CD4-positive, alpha-beta T cell treated with Interleukin-4 for 1 hour (primary cell): Measurements from ENCODE around the gene GRM8.

Experiments
- DNase-seq, 2 donors: peaks; one replicate each; pipeline ENCODE4 v3.0.0-alpha.2; 2020 to 2022

Gene GRM8

DNA sequence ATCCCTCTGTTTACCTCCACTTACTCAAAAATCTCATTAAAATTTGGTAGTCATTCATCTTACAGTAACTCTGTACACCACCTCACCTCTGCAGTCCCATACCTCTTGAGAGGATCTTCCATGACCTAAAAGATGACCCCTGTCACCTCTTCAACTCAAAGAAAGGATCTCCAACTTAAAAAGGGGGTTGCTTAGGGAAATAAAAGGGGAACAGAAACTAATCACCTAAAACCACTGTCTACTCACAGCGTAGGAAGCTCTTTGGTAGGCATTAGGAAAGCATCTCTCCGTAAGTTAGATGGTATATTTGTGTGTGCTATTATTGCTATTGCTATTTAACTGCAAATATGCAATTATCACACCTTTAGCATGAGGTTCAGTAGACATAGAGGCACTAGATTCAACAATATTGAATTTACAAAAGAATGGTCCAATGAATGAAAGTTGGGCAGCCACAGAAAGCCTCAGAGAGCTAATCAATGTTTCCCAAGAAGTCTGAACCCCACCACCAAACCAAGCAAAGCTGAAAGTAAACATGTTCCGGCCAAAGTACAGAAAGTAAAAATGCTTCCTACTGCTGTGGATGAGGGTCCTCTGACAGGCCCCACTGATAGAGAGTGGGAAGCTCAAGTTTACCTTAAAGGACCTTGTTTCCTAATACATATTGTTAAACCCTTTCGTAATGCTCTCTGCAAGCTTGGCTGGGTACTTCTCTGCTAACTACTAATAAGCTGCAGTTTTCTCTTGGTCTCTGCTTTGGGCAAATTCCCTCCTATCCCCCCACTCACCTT lies 105.8 kb downstream of the GRM8 start:
- no peak for DNase-seq

DNA sequence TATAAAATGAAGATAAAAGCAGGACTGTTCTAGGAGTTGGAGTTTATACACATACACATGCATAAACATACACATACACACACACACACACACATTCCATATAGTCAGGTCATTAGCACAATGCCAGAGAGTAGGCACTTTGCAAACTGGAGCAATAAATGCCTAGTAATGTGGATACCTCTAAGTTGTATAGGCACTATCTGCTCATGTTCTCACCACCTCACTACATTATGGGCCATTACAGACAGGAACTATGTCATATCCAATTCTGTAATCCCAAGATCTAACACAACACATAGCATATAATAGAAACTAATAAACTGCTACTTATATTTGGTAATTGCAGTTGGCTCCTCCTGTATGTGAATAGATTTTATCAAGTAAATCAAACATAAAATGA lies 115.6 kb downstream of the GRM8 start:
- DNase-seq, result no peak

- DNase-seq, result no peak
Observed at GRCh38 chr7:127135871-127136485, 116.8 kb downstream of the GRM8 start.

- DNase-seq, result no peak
Observed at GRCh38 chr7:127123220-127123619, 129.5 kb downstream of the GRM8 start.

GRCh38 chr7:127119517-127119916 lies 133.2 kb downstream of the GRM8 start:
- DNase-seq, result no peak

DNA sequence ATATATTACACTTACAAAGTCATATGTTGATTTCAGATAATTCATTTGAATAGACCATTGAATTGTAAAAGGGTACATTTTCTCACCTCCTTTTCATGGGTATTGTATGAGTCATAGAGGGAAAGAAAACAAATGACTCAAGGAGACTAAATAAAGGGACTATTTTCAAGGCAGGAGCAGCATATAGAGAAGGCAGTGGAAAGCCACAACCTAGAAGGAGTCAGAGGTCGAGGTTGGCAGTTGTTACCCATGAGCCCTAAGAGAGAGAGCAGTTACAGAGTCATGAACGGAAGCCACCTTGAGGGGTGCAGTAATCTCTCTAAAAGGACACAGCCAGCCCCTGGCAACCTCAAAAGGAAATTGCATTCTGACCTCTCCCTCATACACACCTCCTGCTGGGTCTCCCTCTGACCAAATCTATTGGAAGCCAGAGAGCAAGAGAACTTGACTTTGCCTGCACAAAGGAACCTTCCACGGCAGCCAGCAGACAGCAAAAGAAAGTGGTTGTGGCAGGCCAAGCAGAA lies 137.9 kb downstream of the GRM8 start:
- no peak for DNase-seq

DNA sequence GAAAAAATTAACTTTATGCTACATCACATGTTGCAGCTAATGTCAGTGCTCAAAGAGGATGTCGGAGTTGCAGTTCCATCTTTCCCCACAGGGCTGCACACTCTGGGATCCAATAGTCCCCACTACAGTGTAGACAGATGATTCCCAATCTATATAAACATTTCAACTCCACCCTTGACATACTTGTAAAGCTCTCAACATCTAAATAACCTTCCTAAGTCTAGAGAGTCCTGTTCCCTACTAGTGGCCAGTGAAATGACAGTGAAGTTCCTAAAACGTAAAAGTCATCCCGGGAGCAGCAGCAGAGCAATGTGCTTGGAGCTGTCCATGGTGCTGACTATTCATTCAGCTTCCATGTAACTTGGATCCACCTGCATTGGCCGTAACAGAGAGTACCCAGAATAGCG lies 145.1 kb downstream of the GRM8 start:
- peak in 1 of 2 donors; percentile 24 for DNase-seq

GRCh38 chr7:127093340-127093739 lies 159.4 kb downstream of the GRM8 start:
- no peak for DNase-seq

- no peak for DNase-seq
Observed at GRCh38 chr7:127091620-127092019, 161.1 kb downstream of the GRM8 start.

DNA sequence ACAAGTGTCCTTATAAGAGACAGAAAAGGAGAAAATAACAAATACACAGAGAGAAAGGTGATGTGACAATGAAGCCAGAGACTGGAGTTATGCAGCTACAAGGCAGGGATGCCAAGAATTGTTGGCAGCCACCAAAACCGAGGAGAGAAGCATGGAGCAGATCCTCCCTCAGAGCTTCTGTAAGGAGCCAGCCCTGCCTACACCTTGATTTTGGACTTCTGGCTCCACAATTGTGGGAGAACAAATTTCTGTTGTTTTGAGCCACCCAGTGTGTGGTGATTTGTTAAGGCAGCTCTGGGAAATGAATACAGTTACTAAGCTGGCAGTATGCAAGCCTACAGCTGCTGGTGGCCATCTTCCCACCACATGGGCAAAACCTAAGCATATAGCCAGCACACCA lies 163.6 kb downstream of the GRM8 start:
- no peak for DNase-seq

GRCh38 chr7:127081539-127081938 lies 171.2 kb downstream of the GRM8 start:
- DNase-seq, result no peak

DNA sequence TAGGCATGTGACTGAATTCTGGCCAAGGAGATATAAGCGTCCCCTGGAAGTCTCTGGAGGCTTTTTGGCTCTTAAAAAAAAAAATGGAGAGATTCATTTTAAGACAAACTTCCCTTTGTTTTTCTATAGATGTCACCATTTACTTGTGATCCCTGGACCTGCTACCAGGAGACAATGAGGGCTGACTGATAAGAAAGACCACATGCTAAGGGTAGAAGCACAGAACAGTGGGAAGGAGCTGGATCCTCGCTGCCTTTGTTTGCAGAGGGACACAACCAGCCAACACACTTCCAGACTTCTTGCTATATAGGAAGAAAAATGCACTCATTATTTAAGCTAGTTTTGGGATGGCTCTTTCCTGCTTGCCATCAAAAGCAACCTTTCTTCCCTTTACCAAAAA lies 172.2 kb downstream of the GRM8 start:
- no peak for DNase-seq

GRCh38 chr7:127066974-127067373 lies 185.8 kb downstream of the GRM8 start:
- no peak for DNase-seq

GRCh38 chr7:127059475-127059874 lies 193.3 kb downstream of the GRM8 start:
- DNase-seq, result no peak

- no peak for DNase-seq
Observed at GRCh38 chr7:127057918-127058317, 194.8 kb downstream of the GRM8 start.

DNA sequence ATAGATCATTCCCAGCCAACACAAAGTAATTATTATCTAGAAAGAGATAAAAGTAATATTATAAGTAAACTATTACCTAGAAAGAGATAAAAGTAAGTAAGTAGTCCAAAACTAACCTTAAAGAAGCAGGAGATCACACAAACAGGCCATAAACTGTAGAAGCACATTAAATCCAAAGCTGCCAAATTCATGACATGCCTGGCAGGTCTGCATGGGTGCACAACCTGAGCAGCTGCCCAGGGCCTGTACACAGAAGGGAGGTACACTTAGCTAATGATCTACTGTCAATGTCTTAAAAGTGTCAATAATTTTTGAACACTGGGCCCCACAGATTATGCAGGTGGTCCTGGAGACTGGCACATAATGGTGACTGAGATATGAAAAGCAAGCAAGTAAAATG lies 196.5 kb downstream of the GRM8 start:
- DNase-seq, result no peak

DNA sequence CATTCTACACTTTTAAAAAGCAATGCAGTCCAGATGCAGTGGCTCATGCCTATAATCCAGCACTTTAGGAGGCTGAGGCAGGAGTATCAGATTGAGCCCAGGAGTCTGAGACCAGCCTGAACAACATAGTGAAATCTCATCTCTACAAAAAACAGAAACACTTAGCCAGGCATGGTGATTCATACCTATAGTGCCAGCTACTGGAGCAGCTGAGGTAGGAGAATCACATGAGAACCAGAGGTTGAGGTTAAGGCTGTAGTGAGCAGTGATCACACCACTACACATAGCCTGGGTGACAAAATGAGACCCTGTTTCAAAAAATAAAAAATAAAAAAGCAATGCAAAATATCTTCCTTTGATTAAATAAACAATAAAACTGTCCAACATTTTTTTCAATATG lies 205.2 kb downstream of the GRM8 start:
- DNase-seq, result no peak

- no peak for DNase-seq
Observed at GRCh38 chr7:127041689-127042452, 210.9 kb downstream of the GRM8 start.

DNA sequence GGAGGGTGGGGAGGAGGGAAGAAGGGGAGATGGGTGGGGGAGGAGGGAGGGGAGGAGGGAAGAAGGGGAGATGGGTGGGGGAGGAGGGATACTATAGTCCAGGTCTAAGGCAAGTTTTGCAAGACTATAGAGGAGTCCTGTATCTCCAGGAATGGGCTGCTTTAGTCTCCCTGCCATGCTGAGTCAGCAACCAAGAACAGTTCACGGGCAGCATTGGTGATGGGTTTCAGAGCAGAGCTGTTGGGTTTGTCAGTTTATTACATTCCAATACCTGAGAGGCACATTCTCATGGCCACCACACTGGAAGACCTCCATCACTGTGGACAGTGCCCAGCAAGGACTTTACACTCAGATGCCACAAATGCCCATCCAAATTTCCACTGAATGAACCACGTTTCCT lies 212.7 kb downstream of the GRM8 start:
- no peak for DNase-seq

- no peak for DNase-seq
Observed at GRCh38 chr7:127039541-127039940, 213.2 kb downstream of the GRM8 start.

DNA sequence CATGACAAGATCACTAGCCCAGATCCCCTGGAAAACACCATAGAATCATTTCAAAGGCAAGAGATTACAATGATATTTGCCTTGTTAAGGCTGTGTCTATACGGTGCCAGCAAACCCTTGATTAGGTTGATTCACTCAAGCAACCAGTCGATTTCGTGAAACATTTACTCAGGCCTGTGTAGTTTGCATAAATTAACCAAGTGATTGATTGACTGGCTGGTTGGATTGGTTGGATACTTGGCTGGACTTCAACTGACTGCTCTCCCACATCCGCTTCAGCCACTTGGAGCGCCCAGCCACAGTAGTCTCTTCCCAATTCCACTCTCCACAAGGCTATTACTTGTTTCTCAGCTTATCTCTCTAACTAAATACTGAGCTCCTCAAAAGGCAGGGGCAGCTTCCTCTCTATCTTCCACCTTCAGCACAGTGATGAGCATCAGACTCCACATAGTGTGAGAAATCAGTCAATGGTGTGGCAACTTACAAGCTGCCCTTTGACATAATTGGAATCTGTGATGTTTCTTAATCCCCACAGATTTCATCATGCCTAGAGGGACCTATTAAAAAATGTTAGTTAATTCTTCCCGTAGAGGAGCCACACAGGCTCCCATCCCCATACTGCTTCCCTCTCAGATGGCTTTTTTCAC lies 217.4 kb downstream of the GRM8 start:
- DNase-seq, result no peak

- DNase-seq, result no peak
Observed at GRCh38 chr7:127034186-127034806, 218.4 kb downstream of the GRM8 start.

GRCh38 chr7:127029823-127030222 lies 222.9 kb downstream of the GRM8 start:
- no peak for DNase-seq
